HL-60 (cell line): ENCODE data around the gene AOPEP.

Experiments
- CTCF ChIP-seq: IDR thresholded peaks from one replicate; pipeline ENCODE4 v1.5.1; 2011; ENCODE audit warnings: low read length, control low read depth, inconsistent platforms; ENCODE audit not compliant: insufficient read depth
- GABPA ChIP-seq: IDR thresholded peaks from 2 replicates; pipeline ENCODE4 v1.6.1; 2012; ENCODE audit warnings: low read depth
- POLR2AphosphoS5 ChIP-seq: IDR thresholded peaks from 2 replicates; pipeline ENCODE4 v1.6.1; 2012; ENCODE audit warnings: low read depth

DNA sequence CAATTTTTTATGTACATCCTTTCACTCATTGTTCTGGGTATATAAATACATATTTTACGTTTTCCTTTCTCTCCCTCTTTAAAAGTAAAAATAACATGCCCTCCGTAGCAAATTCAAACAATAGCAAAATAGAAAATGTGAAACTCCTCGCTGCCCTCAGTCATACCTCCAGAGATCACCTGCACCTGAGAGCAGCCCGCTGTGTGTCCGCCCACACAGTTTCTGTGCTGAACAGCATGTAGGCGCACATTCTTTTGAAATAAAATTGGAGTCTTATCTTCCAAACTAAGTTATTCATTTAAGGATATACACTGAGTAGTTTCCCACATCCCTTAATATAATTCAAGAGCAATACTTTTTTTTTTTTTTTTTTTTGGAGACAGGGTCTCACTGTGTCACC, 255.7 kb downstream of the AOPEP start:
- TF ChIP-seq POLR2AphosphoS5, result no peak
- TF ChIP-seq CTCF, result no peak
- no peak for TF ChIP-seq GABPA
